Camera-type eye (tissue), 1 donor: ENCODE results near the gene HDHD5. TPM values are rescaled to one million over a fixed set of nuclear protein-coding genes. Genes with fewer than 3 reads are reported as not detected.

ENCODE experiments used
- total RNA-seq: library from RNA; depleted of rRNA; stranded (reverse); fragments of >200 nt; gene quantifications from one replicate; pipeline ENCODE4 v1.2.3, GENCODE V29; 2014

The HDHD5 gene
- total RNA-seq = 38.3 TPM

DNA sequence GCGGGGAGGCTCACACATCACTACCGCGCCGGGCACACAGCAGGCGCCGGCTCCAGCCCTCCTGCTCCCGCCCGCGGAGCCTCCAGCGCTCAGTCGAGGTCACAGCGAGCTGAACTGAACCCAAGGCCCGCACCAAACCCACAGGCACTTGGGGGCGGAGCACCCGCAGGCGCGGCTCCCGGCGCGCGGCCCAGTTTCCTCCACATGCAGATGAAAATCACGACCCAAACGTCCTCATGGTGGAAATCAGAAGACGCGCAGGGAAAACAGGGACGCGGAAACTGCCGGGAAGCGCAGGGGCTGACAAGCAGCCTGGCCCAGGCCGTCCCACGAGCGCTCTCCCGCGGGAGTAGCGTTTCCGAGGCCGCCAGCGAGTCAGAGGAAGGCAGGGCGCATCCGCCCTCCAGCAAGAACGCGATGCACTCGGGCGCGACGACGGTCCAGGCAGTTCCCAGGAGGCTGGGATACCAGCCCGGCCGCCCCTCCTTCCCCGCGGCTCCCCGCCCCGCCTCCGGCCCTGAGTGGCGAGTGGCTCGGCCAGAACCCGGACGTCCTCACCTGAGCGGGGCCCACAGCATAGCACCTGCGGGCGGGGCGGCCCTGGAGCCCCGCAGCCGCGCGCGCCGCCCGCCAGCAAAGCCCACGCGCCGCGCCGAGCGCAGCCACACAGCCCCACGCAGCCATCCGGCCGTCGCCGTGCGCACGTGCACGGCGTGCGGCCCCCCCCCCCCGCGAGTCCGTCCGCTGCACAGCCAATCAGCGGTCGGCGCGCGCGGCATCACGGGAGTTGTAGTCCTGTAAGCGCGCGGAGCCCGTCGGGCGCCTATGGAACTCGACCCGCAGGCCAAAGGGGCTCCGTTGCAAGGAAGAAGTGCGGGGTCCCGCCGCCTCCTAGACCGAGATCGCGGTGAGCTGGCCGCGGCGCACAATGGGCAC, at the start of gene HDHD5:
Gene HDHD5, minus strand, starts transcription at position 710 of the 936 bp plus-strand sequence. Its CDS starts 26 bp downstream, at position 684.

DNA sequence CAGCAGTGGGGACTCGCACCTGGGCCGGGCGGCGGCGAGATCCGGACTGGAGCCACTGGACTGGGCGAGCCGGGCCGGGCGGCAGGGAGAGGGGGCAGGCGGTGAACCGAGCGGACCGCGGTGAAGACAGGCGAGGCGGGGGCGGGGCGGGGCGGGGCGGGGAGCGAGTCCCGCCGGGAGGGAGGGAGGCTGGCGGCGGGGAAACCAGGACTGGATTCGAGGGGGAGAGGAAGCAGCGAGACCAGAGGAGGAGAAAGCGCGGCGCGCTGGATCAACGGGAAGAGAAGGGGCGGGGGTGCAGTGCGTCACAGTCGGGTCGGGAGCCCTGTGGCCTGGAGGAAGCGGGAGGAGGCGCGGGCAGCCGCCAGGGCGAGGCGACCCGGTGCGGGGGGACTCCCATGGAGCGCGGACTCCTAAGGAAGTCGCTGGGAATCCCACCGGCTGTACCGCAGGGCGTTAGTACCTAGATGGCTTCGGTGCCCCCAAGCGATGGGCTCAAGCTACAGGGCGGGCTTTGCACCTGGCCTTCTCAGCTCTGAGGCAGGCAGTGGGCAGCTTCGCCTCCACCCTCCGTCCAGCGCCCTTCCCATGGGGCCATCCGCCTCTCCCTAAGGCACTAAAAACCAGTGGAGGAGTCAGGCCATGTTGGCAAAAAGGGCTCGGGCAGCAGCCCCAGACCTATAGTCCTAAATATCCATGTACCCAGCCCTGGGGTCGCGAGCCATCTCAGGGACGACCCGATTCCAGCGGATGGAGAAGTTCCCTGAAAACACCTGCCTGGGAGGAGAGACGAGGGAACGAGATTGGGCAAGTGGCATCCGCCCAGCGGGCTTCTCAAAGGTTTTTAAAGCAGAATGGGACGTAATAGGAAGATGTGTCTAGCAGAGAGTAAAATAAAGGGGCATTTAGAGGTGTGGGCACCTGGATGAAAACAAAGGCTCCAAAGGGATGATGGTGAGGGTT, 37.6 kb downstream of the HDHD5 start, which contains the start of gene TMEM121B:
Gene TMEM121B, minus strand, starts transcription at position 128 of the 963 bp plus-strand sequence. CDS start 233 bp downstream, outside the sequence.

Other genes starting within 250 kb of the HDHD5 start
- not detected for gene GAB4, start 151.1 kb downstream of the HDHD5 start, total RNA-seq
- gene IL17RA, start 74.3 kb downstream of the HDHD5 start, total RNA-seq = 4.3 TPM
- 7.1 TPM for gene TMEM121B, start 37.9 kb downstream of the HDHD5 start, total RNA-seq
- 12.0 TPM for gene ADA2, start 60.2 kb upstream of the HDHD5 start, total RNA-seq
- gene CECR2, start 210.2 kb upstream of the HDHD5 start, total RNA-seq = 24.2 TPM